HUES64 (cell line): ENCODE measurements around the gene DYNC2I2. TPM values are rescaled to one million over a fixed set of nuclear protein-coding genes. Genes with fewer than 3 reads are reported as not detected.
"Not testable (repeated sequence)": the region's sequence is repeated elsewhere in the genome, so short reads cannot be mapped to it uniquely, and the experiment has no call there.

Experiments
- H3K27ac ChIP-seq: 2 replicates; pipeline ENCODE4 v1.7.0; 2013; ENCODE audit warnings: low read depth, low read length, inconsistent platforms
- H3K27me3 ChIP-seq: 2 replicates; pipeline ENCODE4 v1.6.1; 2013; ENCODE audit warnings: mild to moderate bottlenecking, low read length; ENCODE audit not compliant: insufficient read depth
- H3K36me3 ChIP-seq: 2 replicates; pipeline ENCODE4 v1.6.1; 2013; ENCODE audit warnings: mild to moderate bottlenecking, low read length; ENCODE audit not compliant: insufficient read depth
- H3K4me1 ChIP-seq: 2 replicates; pipeline ENCODE4 v1.6.1; 2013; ENCODE audit warnings: mild to moderate bottlenecking, low read length, moderate library complexity; ENCODE audit not compliant: insufficient read depth
- H3K4me3 ChIP-seq: 2 replicates; pipeline ENCODE4 v1.5.1; 2013; ENCODE audit warnings: mild to moderate bottlenecking, low read length, moderate library complexity
- H3K9ac ChIP-seq: 2 replicates; pipeline ENCODE4 v1.6.1; 2013; ENCODE audit warnings: mild to moderate bottlenecking, low read depth, low read length
- H3K9me3 ChIP-seq: 2 replicates; pipeline ENCODE4 v1.6.1; 2013; ENCODE audit warnings: low read depth, low read length; ENCODE audit not compliant: insufficient read depth
- WGBS: fragments of 150-250, 120-280 bp; methylation state at CpG from one replicate; pipeline ENCODE4 v1.1.7; 2013; ENCODE audit warnings: missing lambda C conversion rate; 5-methylcytosine and 5-hydroxymethylcytosine counted together
- polyA plus RNA-seq, 2 experiments: library from polyadenylated mRNA; stranded (reverse); fragments of 50-300 nt; gene quantifications; one replicate each; pipeline ENCODE4 v1.2.3, GENCODE V29; 2013

DYNC2I2 gene
- polyA plus RNA-seq (2013, experiment 1 of 2): 53.8 TPM
- polyA plus RNA-seq (2013, experiment 2 of 2): 52.3 TPM

- Histone ChIP-seq H3K36me3 (0 out of 2 replicates have a peak, but pooled peaks cover 3% of the 10 kb centered on the region), H3K27ac (peak within 1 kb of the TSS; percentile 96), H3K4me3 (peak within 1 kb of the TSS; percentile 53), H3K9me3 (no peaks in the 10 kb centered on the region), H3K27me3 (no peaks in the 10 kb centered on the region), H3K4me1 (no peaks in the 10 kb centered on the region), H3K9ac (peak within 1 kb of the TSS; percentile 92)
- WGBS: 1% methylated on average over 86 of the region's 86 CpGs
These were observed at the start of gene DYNC2I2 for GRCh38 chr9:128656416-128657343. Gene DYNC2I2 (minus strand): TSS chr9:128656847. CDS start chr9:128656726, 121 bp downstream.

DNA sequence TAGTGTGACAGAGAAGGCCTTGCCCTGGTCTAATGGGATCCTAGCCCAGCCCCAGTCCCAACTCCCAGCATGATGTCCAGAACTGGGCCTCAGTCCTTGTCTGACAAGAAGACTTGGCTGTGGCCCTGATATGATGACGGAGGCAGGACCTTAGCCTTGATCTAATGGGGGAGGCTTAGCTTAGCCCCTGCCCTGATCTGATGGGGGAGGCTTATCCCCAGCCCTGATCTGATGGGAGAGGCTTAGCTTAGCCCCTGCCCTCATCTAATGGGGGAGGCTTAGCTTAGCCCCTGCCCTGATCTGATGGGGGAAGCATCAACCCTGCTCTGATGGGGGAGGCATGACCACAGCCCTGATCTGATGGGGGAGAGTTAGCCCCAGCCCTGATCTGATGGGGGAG is 49.4 kb upstream of the DYNC2I2 start:
- no peak overlapping the region for H3K4me3 ChIP-seq
- peaks cover 10% of the 10 kb centered on the region for H3K36me3 ChIP-seq
- 94% methylated on average over 1 of the region's 1 CpG for WGBS
- H3K27ac ChIP-seq: no peak overlapping the region
- no peaks in the 10 kb centered on the region for H3K4me1 ChIP-seq
- no peak overlapping the region for H3K9ac ChIP-seq
- H3K27me3 ChIP-seq: no peaks in the 10 kb centered on the region
- H3K9me3 ChIP-seq: no peaks in the 10 kb centered on the region

GRCh38 chr9:128705051-128705965 is 48.7 kb upstream of the DYNC2I2 start:
- H3K9ac ChIP-seq: no peak overlapping the region
- no peaks in the 10 kb centered on the region for H3K4me1 ChIP-seq

GRCh38 chr9:128704356-128704670 is 47.7 kb upstream of the DYNC2I2 start:
- 96% methylated on average over 5 of the region's 5 CpGs for WGBS
- H3K9ac ChIP-seq: no peak overlapping the region
- H3K9me3 ChIP-seq: no peaks in the 10 kb centered on the region
- H3K4me3 ChIP-seq: no peak overlapping the region; the same call in 1 of the 2 replicates
- H3K36me3 ChIP-seq: peaks cover 10% of the 10 kb centered on the region
- no peaks in the 10 kb centered on the region for H3K27me3 ChIP-seq
- H3K27ac ChIP-seq: no peak overlapping the region
- no peaks in the 10 kb centered on the region for H3K4me1 ChIP-seq

More at GRCh38 chr9:128705051-128705965, 48.7 kb upstream of the DYNC2I2 start:
- Histone ChIP-seq H3K9me3 (no peaks in the 10 kb centered on the region), H3K4me3 (no peak overlapping the region), H3K36me3 (peaks cover 10% of the 10 kb centered on the region), H3K27ac (no peak overlapping the region), H3K27me3 (no peaks in the 10 kb centered on the region)
- WGBS: 95% methylated on average over 36 of the region's 36 CpGs

GRCh38 chr9:128703616-128704355 is 47.1 kb upstream of the DYNC2I2 start:
- Histone ChIP-seq H3K27me3 (no peaks in the 10 kb centered on the region), H3K36me3 (peaks cover 10% of the 10 kb centered on the region), H3K9ac (peak overlapping the region; percentile 88), H3K27ac (no peak overlapping the region), H3K9me3 (no peaks in the 10 kb centered on the region), H3K4me1 (no peaks in the 10 kb centered on the region), H3K4me3 (peak overlapping the region; percentile 90)
- WGBS: 84% methylated on average over 31 of the region's 31 CpGs

- Histone ChIP-seq H3K27me3 (no peaks in the 10 kb centered on the region), H3K9me3 (no peaks in the 10 kb centered on the region), H3K27ac (peak overlapping the region; percentile 80; the same call in 1 of the 2 replicates), H3K36me3 (peaks cover 10% of the 10 kb centered on the region), H3K4me3 (peak overlapping the region; percentile 90), H3K9ac (peak overlapping the region; percentile 88), H3K4me1 (no peaks in the 10 kb centered on the region)
- 4% methylated on average over 55 of the region's 55 CpGs for WGBS
These were observed 46.4 kb upstream of the DYNC2I2 start for GRCh38 chr9:128702949-128703615.

DNA sequence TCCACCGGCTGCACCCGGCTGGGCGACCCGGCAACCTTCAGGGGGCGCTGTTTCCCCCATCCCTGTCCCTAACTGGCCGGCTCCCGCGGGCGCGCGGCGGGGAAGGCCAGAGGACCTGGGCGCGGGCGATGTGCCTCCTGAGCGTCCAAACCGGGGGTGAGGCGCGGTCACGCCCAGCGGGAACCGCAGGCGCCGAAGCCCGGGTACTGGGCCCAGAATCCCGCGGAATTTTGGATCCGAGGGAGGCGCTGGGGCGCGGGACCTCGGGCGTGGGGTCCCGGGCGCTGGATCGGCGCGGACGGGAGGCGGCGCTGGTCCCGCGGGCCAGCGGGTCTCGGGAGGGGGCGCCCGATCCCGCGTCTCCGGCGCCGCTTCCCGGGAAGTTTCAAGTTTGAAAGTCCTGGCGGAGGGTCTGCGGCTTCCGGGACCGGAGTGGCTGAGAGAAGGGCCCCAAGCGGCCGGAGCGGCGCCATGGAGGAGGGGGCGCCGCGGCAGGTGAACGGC is 45.9 kb upstream of the DYNC2I2 start, which contains the start of gene PKN3:
TSS of gene PKN3 (plus strand) at position 59 of the 504 bp plus-strand sequence. CDS start at position 472, 413 bp downstream.
- H3K4me1 ChIP-seq: no peaks in the 10 kb centered on the region
- no peaks in the 10 kb centered on the region for H3K27me3 ChIP-seq
- peak within 1 kb of the TSS; percentile 88 for H3K9ac ChIP-seq
- under 1% methylated on average over 65 of the region's 65 CpGs for WGBS
- peaks cover 10% of the 10 kb centered on the region for H3K36me3 ChIP-seq
- H3K4me3 ChIP-seq: peak within 1 kb of the TSS; percentile 90
- H3K27ac ChIP-seq: peak within 1 kb of the TSS; percentile 80
- no peaks in the 10 kb centered on the region for H3K9me3 ChIP-seq

- H3K27ac ChIP-seq: no peak overlapping the region
- no peaks in the 10 kb centered on the region for H3K9me3 ChIP-seq
- 82% methylated on average over 10 of the region's 10 CpGs for WGBS
These were observed 44.7 kb upstream of the DYNC2I2 start for GRCh38 chr9:128701227-128701854.

DNA sequence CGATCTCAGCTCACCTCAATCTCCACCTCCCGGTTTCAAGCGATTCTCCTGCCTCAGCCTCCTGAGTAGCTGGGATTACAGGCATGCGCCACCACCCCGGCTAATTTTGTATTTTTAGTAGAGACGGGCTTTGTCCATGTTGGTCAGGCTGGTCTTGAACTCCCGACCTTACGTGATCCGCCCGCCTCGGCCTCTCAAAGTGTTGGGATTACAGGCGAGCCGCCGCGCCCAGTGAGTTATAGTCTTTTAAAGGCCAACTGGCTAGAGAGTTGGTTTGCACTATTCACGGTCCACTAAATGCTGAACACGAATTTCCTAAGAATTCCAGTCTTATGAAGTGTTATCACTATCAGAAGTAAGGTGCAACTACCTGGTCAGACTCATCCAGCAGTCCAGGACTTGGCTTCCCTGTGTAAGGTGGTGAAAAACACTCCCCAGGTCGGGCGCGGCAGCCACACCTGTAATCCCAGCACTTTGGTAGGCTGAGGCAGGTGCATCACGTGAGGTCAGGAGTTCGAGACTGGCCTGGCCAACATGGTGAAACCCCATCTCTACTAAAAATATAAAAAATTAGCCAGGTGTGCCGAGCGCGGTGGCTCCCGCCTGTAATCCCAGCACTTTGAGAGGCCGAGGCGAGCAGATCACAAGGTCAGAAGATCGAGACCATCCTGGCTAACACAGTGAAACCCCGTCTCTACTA is 42.6 kb upstream of the DYNC2I2 start:
- not testable (repeated sequence) for H3K4me1 ChIP-seq, H3K9ac ChIP-seq, H3K27me3 ChIP-seq, H3K27ac ChIP-seq, H3K4me3 ChIP-seq, H3K9me3 ChIP-seq
- WGBS: 97% methylated on average over 28 of the region's 30 CpGs
- peaks cover 29% of the 10 kb centered on the region for H3K36me3 ChIP-seq

More at GRCh38 chr9:128701227-128701854, 44.7 kb upstream of the DYNC2I2 start:
- peaks cover 19% of the 10 kb centered on the region for H3K36me3 ChIP-seq
- no peaks in the 10 kb centered on the region for H3K27me3 ChIP-seq
- no peaks in the 10 kb centered on the region for H3K4me1 ChIP-seq
- no peak overlapping the region for H3K4me3 ChIP-seq
- no peak overlapping the region for H3K9ac ChIP-seq
